GM12878 (cell line): ENCODE results near the gene NT5C2. TPM values are rescaled to one million over a fixed set of nuclear protein-coding genes. Genes with fewer than 3 reads are reported as not detected.

ENCODE experiments used
- ATAC-seq: fragments of 200-7000 bp; cut with Tn5 transposase; 3 replicates; pipeline ENCODE4 v1.9.1; 2020; ENCODE audit warnings: mild to moderate bottlenecking, moderate library complexity
- BruUV-seq: library from RNA; stranded (reverse); fragments of 400-500 nt; replicated peaks from 2 replicates; lab custom pipeline; 2021; lab: Mats Ljungman, UMichigan
- CTCF ChIA-PET: fragments of 300-600 bp; sonication (Branson Sonifier 250); formaldehyde crosslinking; extraction: SDS; loops from one replicate; lab custom pipeline; 2021; ENCODE audit warnings: inconsistent platforms; lab: Yijun Ruan, JAX
- POLR2A ChIA-PET: fragments of 350-600 bp; formaldehyde crosslinking; extraction: SDS; loops from one replicate; lab custom pipeline; 2021; ENCODE audit warnings: inconsistent platforms; lab: Charles Lee
- RAD21 ChIA-PET: fragments of 300-600 bp; sonication (Branson Sonifier 250); formaldehyde crosslinking; loops from one replicate; lab custom pipeline; 2023; ENCODE audit warnings: antibody characterized with exemption; ENCODE audit not compliant: unreplicated experiment; lab: Charles Lee
- SMC1A ChIA-PET: fragments of 300-600 bp; sonication (Branson Sonifier 250); formaldehyde crosslinking; loops from one replicate; lab custom pipeline; 2023; ENCODE audit not compliant: unreplicated experiment, uncharacterized antibody; lab: Charles Lee
- DNase-seq: peaks from one replicate; pipeline ENCODE4 v3.0.0-alpha.2; 2011; ENCODE audit warnings: low read depth, low spot score
- FAIRE-seq: peaks from 3 replicates; lab custom pipeline; 2011; peaks lifted over from hg19 to GRCh38; lab: Jason Lieb, UNC
- H2AFZ ChIP-seq: 2 replicates; pipeline ENCODE4 v1.6.0; 2011; ENCODE audit warnings: low read depth, low read length, control low read depth; ENCODE audit not compliant: control insufficient read depth
- H3K27ac ChIP-seq: 2 replicates; pipeline ENCODE4 v1.5.1; 2011; ENCODE audit warnings: control low read depth; ENCODE audit not compliant: control insufficient read depth, insufficient read depth
- H3K27me3 ChIP-seq, 2 experiments: replicated peaks in 1 of 2; 2 replicates each; pipeline versions ENCODE4 v1.6.0 to v1.6.1; 2011; ENCODE audit warnings: low read length in 1 of 2; ENCODE audit not compliant: control insufficient read depth in 2 of 2, insufficient read depth in 2 of 2
- H3K36me3 ChIP-seq, 2 experiments: 2 replicates each; pipeline ENCODE4 v1.5.1; 2011; ENCODE audit warnings: low read length in 1 of 2; ENCODE audit not compliant: control insufficient read depth in 2 of 2, insufficient read depth in 2 of 2
- H3K4me1 ChIP-seq: 2 replicates; pipeline ENCODE4 v1.6.1; 2011; ENCODE audit warnings: mild to moderate bottlenecking, low read length, moderate library complexity, mixed read lengths; ENCODE audit not compliant: control insufficient read depth, insufficient read depth
- H3K4me2 ChIP-seq: 2 replicates; pipeline ENCODE4 v1.6.0; 2011; ENCODE audit warnings: control low read depth; ENCODE audit not compliant: control insufficient read depth, insufficient read depth
- H3K4me3 ChIP-seq: fragments of 200-600 bp; sonication (generic); 2 replicates; pipeline ENCODE4 v1.5.1; 2016
- H3K79me2 ChIP-seq: 2 replicates; pipeline ENCODE4 v1.6.0; 2011; ENCODE audit warnings: low read length; ENCODE audit not compliant: control insufficient read depth, insufficient read depth
- H3K9ac ChIP-seq: 2 replicates; pipeline ENCODE4 v1.8.0; 2011; ENCODE audit warnings: low read length, control low read depth, mixed read lengths; ENCODE audit not compliant: control insufficient read depth, insufficient read depth
- H3K9me3 ChIP-seq: replicated peaks from 3 replicates; pipeline ENCODE4 v1.5.1; 2011; ENCODE audit warnings: mild to moderate bottlenecking, low read length; ENCODE audit not compliant: control insufficient read depth, insufficient read depth
- H4K20me1 ChIP-seq: 2 replicates; pipeline ENCODE4 v1.6.0; 2011; ENCODE audit not compliant: control insufficient read depth, insufficient read depth
- BACH1 ChIP-seq: fragments of 450-650 bp; IDR thresholded peaks from 2 replicates; pipeline ENCODE4 v1.6.1; 2017; ENCODE audit warnings: mild to moderate bottlenecking, borderline replicate concordance
- CEBPB ChIP-seq, 2 experiments: fragments of 150-350 bp in 1 of 2; IDR thresholded peaks; 2 replicates each; pipeline ENCODE4 v1.6.1; 2012 to 2014; ENCODE audit warnings: low read depth in 2 of 2, low read length in 2 of 2, borderline replicate concordance in 1 of 2, inconsistent platforms in 1 of 2
- ETV6 ChIP-seq, 2 experiments: fragments of 450-650 bp in 1 of 2; IDR thresholded peaks in 1 of 2; conservative IDR thresholded peaks in 1 of 2; 2 replicates each; pipeline ENCODE4 v1.6.1; 2014; ENCODE audit warnings: antibody characterized with exemption in 1 of 2, borderline replicate concordance in 1 of 2, low read depth in 1 of 2, mild to moderate bottlenecking in 1 of 2, moderate library complexity in 1 of 2
- NR2F1 ChIP-seq: fragments of 450-650 bp; conservative IDR thresholded peaks from 2 replicates; pipeline ENCODE4 v1.6.1; 2017; ENCODE audit warnings: mild to moderate bottlenecking
- PML ChIP-seq: IDR thresholded peaks from 2 replicates; pipeline ENCODE4 v1.6.1; 2012; ENCODE audit warnings: low read length, inconsistent platforms
- RELA ChIP-seq: fragments of 450-650 bp; IDR thresholded peaks from 2 replicates; pipeline ENCODE4 v1.8.0; 2014; ENCODE audit warnings: borderline replicate concordance; ENCODE audit not compliant: partially characterized antibody
- WGBS: methylation state at CpG from one replicate; pipeline ENCODE4 v1.1.6; 2016; ENCODE audit warnings: low lambda C conversion rate; ENCODE audit not compliant: insufficient replicate concordance, insufficient coverage; ENCODE audit errors: missing lambda C conversion rate; 5-methylcytosine and 5-hydroxymethylcytosine counted together
- in situ Hi-C: fragments of 300-500 bp; cut with MboI; formaldehyde crosslinking; loops from 9 replicates; pipeline ENCODE4 v1.14.3; 2018; ENCODE audit warnings: mixed read lengths
- intact Hi-C: fragments of 100-400 bp; cut with micrococcal nuclease; formaldehyde crosslinking; loops from one replicate; pipeline ENCODE4 v1.14.2; 2022; ENCODE audit not compliant: unreplicated experiment
- polyA plus RNA-seq, 11 experiments: library from polyadenylated mRNA; depleted of rRNA in 4 of 11; unstranded in 6 of 11; stranded (reverse) in 5 of 11; fragments of >200 nt; fragmentation: Nextera tagmentation in 4 of 11; fragmentation: Illumina TruSeq in 1 of 11; extraction: Ambion mirVana in 4 of 11; extraction: Trizol in 1 of 11; gene quantifications; 1 replicate in 1 of 11; 2 replicates in 10 of 11; pipeline versions ENCODE4 v1.2.1 to v1.2.3, GENCODE V29; 2011 to 2016; ENCODE audit warnings: inconsistent platforms in 2 of 11, missing spikeins in 2 of 11, low read depth in 1 of 11
- total RNA-seq, 4 experiments: library from RNA; depleted of rRNA in 3 of 4; stranded (reverse); fragments of >200 nt in 3 of 4; fragmentation: Illumina TruSeq in 1 of 4; extraction: Trizol in 1 of 4; gene quantifications; 2 replicates each; pipeline versions ENCODE4 v1.2.1 to v1.2.3, GENCODE V29; 2013 to 2021
- TF ChIP-seq, protein P1 (sequence below): IDR thresholded peaks from 2 replicates; pipeline ENCODE4 v1.6.1; 2012; ENCODE audit warnings: improper control_type of control experiment, low read depth, low read length; ENCODE audit not compliant: insufficient replicate concordance
- TF ChIP-seq, protein P2 (sequence below): fragments of 450-650 bp; IDR thresholded peaks from 2 replicates; pipeline ENCODE4 v1.6.1; 2016; ENCODE audit warnings: mild to moderate bottlenecking
- TF ChIP-seq, protein P3 (sequence below): IDR thresholded peaks from 2 replicates; pipeline ENCODE4 v1.6.1; 2012; ENCODE audit warnings: low read depth, low read length, improper control_type of control experiment
- TF ChIP-seq, protein P4 (sequence below): fragments of 450-650 bp; IDR thresholded peaks from 2 replicates; pipeline ENCODE4 v1.6.1; 2016; ENCODE audit warnings: mild to moderate bottlenecking
- TF ChIP-seq, protein P5 (sequence below): fragments of 450-650 bp; conservative IDR thresholded peaks from 2 replicates; pipeline ENCODE4 v1.6.1; 2017; ENCODE audit warnings: mild to moderate bottlenecking, moderate library complexity

The NT5C2 gene
- total and polyA plus RNA-seq, 10 of the 15 experiments (the other 5 are each of a cell fraction or from before 2014, with no cell fraction given): 15.8 to 70.1 (median 56.0) TPM

DNA sequence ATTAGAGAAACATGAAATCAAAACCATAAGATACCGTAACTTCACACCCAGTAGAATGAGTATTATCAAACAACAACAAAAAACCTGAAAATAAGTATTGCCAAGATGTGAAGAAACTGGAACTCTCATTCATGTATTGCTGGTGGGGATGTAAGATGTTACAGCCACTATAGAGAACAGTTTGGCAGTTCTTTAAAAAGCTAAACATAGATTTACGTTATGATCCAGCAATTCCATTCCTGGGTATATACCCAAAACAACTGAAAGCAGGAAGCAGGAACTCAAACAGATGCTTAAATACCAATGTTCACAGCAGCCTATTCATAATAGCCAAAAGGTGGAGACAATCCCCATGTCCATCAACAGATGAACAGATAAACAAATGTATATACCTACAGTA, 72.5 kb downstream of the NT5C2 start (continued):
- TF ChIP-seq, protein P1, sequence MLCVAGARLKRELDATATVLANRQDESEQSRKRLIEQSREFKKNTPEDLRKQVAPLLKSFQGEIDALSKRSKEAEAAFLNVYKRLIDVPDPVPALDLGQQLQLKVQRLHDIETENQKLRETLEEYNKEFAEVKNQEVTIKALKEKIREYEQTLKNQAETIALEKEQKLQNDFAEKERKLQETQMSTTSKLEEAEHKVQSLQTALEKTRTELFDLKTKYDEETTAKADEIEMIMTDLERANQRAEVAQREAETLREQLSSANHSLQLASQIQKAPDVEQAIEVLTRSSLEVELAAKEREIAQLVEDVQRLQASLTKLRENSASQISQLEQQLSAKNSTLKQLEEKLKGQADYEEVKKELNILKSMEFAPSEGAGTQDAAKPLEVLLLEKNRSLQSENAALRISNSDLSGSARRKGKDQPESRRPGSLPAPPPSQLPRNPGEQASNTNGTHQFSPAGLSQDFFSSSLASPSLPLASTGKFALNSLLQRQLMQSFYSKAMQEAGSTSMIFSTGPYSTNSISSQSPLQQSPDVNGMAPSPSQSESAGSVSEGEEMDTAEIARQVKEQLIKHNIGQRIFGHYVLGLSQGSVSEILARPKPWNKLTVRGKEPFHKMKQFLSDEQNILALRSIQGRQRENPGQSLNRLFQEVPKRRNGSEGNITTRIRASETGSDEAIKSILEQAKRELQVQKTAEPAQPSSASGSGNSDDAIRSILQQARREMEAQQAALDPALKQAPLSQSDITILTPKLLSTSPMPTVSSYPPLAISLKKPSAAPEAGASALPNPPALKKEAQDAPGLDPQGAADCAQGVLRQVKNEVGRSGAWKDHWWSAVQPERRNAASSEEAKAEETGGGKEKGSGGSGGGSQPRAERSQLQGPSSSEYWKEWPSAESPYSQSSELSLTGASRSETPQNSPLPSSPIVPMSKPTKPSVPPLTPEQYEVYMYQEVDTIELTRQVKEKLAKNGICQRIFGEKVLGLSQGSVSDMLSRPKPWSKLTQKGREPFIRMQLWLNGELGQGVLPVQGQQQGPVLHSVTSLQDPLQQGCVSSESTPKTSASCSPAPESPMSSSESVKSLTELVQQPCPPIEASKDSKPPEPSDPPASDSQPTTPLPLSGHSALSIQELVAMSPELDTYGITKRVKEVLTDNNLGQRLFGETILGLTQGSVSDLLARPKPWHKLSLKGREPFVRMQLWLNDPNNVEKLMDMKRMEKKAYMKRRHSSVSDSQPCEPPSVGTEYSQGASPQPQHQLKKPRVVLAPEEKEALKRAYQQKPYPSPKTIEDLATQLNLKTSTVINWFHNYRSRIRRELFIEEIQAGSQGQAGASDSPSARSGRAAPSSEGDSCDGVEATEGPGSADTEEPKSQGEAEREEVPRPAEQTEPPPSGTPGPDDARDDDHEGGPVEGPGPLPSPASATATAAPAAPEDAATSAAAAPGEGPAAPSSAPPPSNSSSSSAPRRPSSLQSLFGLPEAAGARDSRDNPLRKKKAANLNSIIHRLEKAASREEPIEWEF: no peak
- no peak for TF ChIP-seq RELA
- TF ChIP-seq, all 136 proteins: peak for 0

DNA sequence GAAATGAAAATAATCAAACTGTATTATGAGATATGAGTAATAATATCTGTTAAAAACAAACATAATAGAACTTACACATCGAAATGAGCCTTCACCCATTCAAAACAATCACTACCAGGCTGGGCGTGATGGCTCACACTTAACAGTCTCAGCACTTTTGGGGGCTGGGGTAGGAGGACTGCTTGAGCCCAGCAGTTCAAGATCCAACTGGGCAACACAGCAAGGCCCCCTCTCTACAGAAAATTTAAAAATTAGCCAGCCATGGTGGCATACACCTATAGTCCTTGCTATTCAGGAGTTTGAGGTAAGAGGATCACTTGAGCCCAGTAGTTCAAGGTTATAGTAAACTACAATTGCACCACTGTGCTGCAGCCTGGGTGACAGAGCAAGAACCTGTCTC, 75.8 kb downstream of the NT5C2 start:
- Histone ChIP-seq H3K9ac (no peak overlapping the region), H2AFZ (no peak overlapping the region), H3K4me1 (peaks cover 15% of the 10 kb centered on the region; the same call in 1 of the 2 replicates), H3K27me3 (no peaks in the 10 kb centered on the region), H3K27ac (no peak overlapping the region), H3K9me3 (no peaks in the 10 kb centered on the region), H4K20me1 (no peaks in the 10 kb centered on the region), H3K79me2 (peaks cover 4% of the 10 kb centered on the region), H3K4me2 (no peak overlapping the region), H3K4me3 (no peak overlapping the region), H3K36me3 (no peaks in the 10 kb centered on the region)
- WGBS: 100% methylated on average over 2 of the region's 2 CpGs
- BruUV-seq: no TSS peak
- FAIRE-seq: no peak
- SMC1A ChIA-PET: interaction anchor here (1.1 to 1.8 kb wide), 3 partner anchors 27 to 60 kb away, joined by 3 to 4 read pairs (median 4); no protein-coding TSS in a partner anchor
- intact Hi-C loops (no loop called here), in situ Hi-C loops (no loop called here)
- CTCF ChIA-PET: no interaction called here
- RAD21 ChIA-PET: interaction anchor here (0.8 to 1.9 kb wide), 2 partner anchors 9 to 11 kb away, joined by 3 to 5 read pairs; no protein-coding TSS in a partner anchor
- no peak for DNase-seq
- POLR2A ChIA-PET: no interaction called here
- ATAC-seq: no peak
- TF ChIP-seq ETV6 (conservative IDR thresholded peaks at IDR 0.05 in 1 of 2, IDR thresholded peaks at IDR 0.05 in 1 of 2; ENCODE audit: borderline replicate concordance in 1 of 2, low read depth in 1 of 2) (no peak), BACH1 (no peak), CEBPB (IDR thresholded peaks at IDR 0.05; ENCODE audit: borderline replicate concordance in 1 of 2, low read depth in 2 of 2, low read length in 2 of 2) (no peak), PML (no peak), NR2F1 (no peak)
- TF ChIP-seq, protein P2, sequence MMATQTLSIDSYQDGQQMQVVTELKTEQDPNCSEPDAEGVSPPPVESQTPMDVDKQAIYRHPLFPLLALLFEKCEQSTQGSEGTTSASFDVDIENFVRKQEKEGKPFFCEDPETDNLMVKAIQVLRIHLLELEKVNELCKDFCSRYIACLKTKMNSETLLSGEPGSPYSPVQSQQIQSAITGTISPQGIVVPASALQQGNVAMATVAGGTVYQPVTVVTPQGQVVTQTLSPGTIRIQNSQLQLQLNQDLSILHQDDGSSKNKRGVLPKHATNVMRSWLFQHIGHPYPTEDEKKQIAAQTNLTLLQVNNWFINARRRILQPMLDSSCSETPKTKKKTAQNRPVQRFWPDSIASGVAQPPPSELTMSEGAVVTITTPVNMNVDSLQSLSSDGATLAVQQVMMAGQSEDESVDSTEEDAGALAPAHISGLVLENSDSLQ: no peak
- TF ChIP-seq, protein P3, sequence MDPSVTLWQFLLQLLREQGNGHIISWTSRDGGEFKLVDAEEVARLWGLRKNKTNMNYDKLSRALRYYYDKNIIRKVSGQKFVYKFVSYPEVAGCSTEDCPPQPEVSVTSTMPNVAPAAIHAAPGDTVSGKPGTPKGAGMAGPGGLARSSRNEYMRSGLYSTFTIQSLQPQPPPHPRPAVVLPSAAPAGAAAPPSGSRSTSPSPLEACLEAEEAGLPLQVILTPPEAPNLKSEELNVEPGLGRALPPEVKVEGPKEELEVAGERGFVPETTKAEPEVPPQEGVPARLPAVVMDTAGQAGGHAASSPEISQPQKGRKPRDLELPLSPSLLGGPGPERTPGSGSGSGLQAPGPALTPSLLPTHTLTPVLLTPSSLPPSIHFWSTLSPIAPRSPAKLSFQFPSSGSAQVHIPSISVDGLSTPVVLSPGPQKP: no peak
- TF ChIP-seq, protein P4, sequence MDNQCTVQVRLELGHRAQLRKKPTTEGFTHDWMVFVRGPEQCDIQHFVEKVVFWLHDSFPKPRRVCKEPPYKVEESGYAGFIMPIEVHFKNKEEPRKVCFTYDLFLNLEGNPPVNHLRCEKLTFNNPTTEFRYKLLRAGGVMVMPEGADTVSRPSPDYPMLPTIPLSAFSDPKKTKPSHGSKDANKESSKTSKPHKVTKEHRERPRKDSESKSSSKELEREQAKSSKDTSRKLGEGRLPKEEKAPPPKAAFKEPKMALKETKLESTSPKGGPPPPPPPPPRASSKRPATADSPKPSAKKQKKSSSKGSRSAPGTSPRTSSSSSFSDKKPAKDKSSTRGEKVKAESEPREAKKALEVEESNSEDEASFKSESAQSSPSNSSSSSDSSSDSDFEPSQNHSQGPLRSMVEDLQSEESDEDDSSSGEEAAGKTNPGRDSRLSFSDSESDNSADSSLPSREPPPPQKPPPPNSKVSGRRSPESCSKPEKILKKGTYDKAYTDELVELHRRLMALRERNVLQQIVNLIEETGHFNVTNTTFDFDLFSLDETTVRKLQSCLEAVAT: no peak
- TF ChIP-seq, protein P5, sequence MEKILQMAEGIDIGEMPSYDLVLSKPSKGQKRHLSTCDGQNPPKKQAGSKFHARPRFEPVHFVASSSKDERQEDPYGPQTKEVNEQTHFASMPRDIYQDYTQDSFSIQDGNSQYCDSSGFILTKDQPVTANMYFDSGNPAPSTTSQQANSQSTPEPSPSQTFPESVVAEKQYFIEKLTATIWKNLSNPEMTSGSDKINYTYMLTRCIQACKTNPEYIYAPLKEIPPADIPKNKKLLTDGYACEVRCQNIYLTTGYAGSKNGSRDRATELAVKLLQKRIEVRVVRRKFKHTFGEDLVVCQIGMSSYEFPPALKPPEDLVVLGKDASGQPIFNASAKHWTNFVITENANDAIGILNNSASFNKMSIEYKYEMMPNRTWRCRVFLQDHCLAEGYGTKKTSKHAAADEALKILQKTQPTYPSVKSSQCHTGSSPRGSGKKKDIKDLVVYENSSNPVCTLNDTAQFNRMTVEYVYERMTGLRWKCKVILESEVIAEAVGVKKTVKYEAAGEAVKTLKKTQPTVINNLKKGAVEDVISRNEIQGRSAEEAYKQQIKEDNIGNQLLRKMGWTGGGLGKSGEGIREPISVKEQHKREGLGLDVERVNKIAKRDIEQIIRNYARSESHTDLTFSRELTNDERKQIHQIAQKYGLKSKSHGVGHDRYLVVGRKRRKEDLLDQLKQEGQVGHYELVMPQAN: no peak
